CD4-positive, alpha-beta T cell treated with Interleukin-21 for 1 hour (primary cell): ENCODE data around the gene ERICH6.

Experiments
- DNase-seq: peaks from one replicate; pipeline ENCODE4 v3.0.0-alpha.2; 2020

The ERICH6 gene

GRCh38 chr3:150736903-150737832 lies 33.4 kb upstream of the ERICH6 start:
- DNase-seq, result no peak

GRCh38 chr3:150736316-150736719 lies 32.6 kb upstream of the ERICH6 start:
- no peak for DNase-seq

DNA sequence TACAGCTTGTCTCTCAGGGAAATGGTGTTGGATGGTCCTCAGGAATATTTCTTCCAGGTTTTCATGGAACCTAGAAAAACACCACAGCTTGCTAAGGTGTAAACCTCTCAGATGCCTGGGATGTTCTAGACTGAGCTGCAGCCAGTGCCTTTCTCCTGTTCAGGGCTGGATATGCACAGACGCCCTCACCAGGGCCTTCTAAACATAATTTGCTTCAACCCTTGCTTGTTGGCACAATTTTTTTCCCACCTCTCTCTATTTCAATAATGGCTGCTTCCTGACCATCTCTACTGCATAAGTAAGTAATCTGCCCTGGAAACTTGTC lies 31.0 kb upstream of the ERICH6 start:
- DNase-seq, result no peak

DNA sequence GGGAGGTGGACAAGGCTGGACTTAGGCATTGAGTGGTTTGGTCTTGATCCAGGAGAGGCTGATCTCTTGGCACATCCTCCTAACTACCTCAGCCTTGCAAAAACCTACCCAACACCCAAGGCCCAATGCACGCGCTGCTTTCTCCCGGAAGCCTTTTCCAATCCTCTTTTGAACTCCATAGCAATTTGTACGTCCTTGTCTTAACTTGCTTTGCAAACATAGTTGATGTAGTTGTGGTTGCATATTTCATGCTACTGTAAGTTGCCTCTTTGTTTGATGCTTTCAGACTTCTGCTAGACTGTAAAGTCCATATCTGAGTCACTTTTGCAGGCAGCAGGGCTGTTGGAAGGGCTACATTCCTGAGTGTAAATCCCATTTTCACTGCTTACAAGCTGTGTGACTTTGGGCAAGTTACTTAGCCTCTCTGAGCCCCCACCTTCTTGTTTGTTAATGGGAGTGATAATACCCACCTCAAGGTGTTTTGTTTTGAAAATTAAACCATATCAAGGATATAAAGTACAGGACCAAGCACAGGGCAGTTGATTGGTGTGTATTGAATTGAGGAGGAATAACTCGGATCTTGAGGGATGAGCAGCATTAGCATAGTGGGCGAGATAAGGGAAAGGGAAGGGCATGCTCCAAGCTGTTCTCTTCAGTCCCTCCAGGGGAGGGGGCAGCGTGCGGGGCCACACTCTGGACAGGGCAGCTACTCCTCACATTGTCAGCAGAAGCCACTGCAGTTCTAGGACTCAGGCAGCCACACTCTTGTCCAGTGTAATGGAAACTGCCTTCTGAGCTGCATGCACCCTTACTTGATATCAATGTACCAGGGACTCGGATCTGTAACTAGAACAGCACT lies 30.4 kb upstream of the ERICH6 start:
- no peak for DNase-seq

DNA sequence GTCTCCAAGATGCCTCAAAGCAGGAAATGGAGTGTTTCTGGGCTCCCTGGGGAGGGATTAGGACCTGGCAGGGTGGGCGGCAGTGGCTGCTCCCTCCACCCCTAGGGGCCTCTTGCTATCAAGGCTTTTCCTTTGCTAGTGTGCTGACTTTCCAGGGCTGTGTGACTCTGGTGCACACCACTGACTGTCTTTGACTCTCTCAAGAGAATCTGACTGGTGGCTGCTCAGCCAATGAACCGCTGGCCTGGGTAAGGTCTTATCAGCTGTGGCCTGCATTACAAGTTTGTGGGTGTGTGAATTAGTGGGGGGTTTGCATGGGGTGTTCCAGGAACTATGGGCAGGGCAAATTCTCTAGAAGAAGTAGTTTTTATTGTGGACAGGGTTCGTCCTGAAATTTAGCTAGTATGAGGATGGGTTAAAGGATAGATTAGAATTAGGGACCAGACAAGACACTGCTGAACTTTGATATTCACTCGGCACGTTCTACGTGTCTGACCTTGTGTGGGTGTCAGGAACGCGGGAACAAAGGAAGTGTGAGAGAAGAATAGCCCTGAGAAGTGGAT lies 29.7 kb upstream of the ERICH6 start:
- no peak for DNase-seq

DNA sequence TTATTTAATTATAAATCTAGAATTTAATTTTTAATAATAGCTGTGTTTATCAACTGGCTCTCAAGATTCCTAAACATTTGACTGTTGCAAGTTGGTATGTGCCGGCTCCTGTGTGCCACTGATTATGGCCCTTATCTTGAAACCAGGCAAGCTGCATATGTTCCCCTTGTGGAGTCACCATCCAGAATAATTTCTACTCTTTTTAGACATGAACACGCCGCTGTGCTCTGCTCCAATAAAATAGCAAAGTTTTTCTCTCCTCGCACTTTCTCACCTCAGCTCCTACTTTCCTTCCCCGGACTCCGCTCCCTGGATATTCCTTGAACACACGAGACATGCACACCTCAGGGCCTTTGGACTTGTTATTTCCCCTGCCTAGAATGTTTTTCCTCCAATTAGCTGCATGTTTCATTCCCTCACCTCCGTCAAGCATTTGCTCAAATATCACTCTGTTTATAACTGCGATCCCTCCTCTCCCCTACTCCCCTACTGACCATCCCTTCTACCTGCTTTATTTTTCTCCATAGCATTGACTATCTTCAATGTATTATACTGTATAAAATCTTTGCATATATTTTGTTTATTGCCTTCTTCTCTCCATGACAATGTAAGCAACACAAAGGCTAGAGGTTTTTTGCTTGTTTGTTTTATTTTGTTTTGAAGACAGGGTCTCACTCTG lies 26.1 kb upstream of the ERICH6 start:
- DNase-seq, result no peak

DNA sequence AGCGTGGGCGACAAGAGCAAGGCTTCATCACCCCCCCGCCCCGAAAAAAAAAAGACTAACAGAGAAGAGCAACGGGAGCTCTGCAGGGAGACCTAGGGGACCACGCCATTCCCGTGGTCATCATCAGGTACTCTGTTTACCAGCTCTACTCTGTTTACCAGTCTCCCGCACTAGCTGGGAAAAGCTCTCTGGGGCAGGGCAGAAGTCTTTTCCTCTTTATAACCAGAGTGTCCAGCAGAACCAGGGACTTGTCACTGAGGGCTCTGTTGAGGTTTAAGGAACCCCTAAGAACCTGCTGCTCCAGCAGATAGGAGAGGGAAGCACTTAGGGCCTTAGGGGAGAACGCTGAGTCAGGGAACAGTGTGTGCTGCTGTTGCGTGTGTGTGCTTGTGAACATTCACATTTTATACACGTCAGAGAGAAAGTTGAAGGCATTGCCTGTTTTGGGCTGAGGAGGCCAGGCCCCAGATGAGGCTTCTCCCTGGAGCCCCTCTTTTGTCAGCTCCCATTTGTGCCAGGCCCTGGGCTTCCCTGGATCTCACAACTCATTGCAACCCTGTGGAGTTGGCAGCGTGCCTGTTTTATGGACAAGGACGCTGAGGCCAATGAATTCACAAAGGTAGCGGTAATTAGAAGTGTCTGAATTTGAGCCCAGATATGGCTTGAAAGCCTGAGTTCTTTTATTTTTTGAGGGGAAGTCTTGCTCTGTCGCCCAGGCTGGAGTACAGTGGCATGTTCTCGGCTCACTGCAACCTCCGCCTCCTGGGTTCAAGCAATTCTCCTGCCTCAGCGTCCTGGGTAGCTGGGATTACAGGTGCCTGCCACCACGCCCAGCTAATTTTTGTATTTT lies 24.2 kb upstream of the ERICH6 start:
- DNase-seq, result no peak

GRCh38 chr3:150725548-150725947 lies 21.8 kb upstream of the ERICH6 start:
- no peak for DNase-seq

DNA sequence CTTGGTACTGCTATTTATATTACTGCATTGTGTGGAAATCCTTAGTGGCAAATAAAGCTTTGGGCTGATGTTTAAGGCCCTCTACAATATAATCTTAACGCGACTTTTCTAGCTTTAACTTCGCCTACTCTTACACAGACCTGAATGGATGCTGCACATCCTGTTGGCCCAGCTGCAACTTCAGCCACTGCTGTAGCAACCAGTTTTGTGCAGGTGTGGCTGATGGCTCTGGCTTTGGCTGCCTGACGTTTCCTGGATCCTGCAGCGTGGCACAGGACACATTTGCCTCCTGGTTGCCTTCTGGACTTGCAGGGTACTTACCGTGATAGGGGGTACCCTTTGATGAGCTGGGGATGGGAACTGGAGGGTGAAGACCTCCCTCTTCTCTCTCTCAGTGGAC lies 20.2 kb upstream of the ERICH6 start:
- DNase-seq, result no peak

DNA sequence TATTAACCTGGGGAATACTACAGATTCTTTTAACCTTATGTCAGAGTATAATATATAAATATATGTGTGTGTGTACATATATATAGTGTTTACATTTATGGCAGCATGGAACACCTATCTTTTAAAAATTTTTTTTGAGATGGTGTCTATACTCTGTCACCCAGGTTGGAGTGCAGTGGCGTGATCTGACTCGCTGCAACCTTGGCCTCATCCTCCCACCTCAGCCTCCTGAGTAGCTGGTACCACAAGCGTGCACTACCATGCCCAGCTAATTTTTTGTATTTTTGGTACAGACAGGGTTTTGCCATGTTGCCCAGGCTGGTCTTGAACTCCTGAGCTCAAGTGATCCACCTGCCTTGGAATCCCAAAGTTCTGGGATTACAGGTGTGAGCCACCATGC lies 18.5 kb upstream of the ERICH6 start:
- no peak for DNase-seq

- DNase-seq, result peak; percentile 78
Measured at GRCh38 chr3:150721285-150722130, 17.8 kb upstream of the ERICH6 start.

GRCh38 chr3:150720444-150720843 lies 16.7 kb upstream of the ERICH6 start:
- no peak for DNase-seq

- DNase-seq, result no peak
Measured at GRCh38 chr3:150710097-150710496, 6.4 kb upstream of the ERICH6 start.

DNA sequence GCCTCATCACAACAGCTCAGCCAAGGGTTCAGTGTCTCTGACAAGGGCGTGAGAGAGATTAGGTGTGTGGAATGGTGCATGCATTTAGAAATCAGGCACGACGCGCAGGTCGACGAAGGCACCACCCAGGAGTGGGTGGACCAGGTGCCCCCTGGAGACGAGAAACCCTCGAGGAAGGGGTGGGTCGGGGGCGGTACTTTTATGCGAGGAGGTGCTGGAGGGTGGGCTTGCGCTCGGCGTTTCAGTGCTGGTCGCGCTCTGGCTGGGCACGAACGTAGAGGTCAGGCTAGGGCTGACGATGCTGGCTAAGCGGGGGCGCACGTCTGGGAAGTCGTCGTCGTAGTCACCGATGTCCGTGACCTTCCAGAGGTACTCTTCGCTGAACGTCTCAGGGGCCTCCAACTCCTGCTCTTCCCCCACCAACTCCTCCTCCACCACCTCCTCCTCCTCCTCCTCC lies 393 bp downstream of the ERICH6 start:
- DNase-seq, result peak; percentile 55

DNA sequence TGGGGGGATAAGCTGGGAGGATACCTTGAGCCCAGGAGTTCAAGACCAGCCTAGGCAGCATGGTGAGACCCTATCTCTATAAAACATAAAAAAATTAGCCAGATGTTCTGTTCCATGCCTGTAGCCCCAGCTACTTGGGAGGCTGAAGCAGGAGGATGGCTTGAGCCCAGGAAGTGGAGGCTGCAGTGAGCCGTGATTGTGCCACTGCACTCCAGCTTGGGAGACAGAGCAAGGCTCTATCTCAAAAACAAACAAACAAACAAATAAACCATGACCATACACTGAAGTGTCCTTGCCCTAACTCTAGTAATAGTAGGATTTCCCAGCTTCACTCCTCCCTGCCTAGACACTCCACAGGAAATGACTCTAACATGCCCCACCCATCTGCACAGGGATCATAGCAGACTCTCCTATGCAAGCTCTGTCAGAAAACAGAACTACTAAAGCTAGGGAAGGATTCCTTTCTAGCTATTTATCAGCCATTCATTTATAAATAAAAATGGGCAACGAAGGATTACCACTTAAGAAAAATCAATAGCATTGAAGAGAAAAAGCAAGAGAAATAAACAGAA lies 4.6 kb downstream of the ERICH6 start:
- no peak for DNase-seq

DNA sequence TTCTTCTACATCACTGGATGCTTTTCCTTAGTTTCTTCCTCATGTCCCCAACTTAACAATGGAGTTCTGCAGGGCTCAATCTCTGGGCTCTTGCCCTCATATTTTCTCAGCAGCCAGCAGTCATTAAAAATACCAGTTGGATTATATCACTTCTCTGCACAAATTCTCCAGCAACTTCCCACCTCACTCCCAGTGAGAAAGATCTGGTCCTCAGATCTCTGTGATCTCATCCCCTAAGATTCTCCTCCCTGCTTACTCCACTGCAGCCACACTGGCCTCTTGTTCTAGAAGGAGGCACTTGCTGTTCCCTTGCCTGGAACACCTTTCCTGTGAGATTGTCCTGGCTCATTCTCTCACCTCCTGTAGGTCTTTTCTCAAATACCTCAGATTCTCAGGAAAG lies 6.1 kb downstream of the ERICH6 start:
- DNase-seq, result no peak

GRCh38 chr3:150691414-150692040 lies 12.2 kb downstream of the ERICH6 start:
- no peak for DNase-seq

GRCh38 chr3:150687613-150688012 lies 16.1 kb downstream of the ERICH6 start:
- DNase-seq, result no peak

DNA sequence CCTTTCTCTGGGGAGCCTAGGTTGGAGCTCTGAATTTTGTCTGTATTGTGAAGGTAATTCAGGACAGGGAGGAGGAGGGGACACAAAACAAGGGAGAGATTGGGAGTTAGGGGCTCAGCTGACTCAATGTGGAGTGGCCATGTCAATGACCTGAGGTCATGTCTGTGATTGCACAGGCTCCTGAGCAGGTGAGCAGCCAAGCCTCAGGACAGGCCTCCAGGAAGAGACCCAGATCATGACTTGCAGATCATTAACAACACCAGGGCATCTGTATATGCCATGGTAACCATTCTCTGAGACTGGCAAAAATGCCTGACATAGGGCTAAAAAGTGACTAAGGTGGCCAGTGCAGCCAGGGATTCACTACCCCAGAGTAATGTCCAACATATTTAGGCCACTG lies 20.9 kb downstream of the ERICH6 start:
- DNase-seq, result no peak

- DNase-seq, result no peak
Measured at GRCh38 chr3:150682279-150682678, 21.4 kb downstream of the ERICH6 start.
